WTC11 (cell line): ENCODE data around the gene MRPL33. TPM values are rescaled to one million over a fixed set of nuclear protein-coding genes. Genes with fewer than 3 reads are reported as not detected.

Source experiments
- ATAC-seq: fragments of 200-7000 bp; cut with Tn5 transposase; 2 replicates; pipeline ENCODE4 v1.10.0; 2021; ENCODE audit warnings: mild to moderate bottlenecking, moderate library complexity
- CTCF ChIA-PET: fragments of 300-600 bp; sonication (Branson Sonifier 250); formaldehyde crosslinking; loops from one replicate; lab custom pipeline; 2021; ENCODE audit warnings: antibody characterized with exemption; lab: Charles Lee
- POLR2A ChIA-PET: fragments of 350-600 bp; sonication (Branson Sonifier 250); formaldehyde crosslinking; loops from one replicate; lab custom pipeline; 2021; ENCODE audit warnings: antibody characterized with exemption; lab: Charles Lee
- DNase-seq: peaks from one replicate; pipeline ENCODE4 v3.0.0; 2021; ENCODE audit warnings: low spot score
- H3K27ac Mint-ChIP-seq: 2 replicates; pipeline ENCODE4 v1.8.0; 2021; ENCODE audit warnings: mixed read lengths
- H3K27me3 Mint-ChIP-seq: 2 replicates; pipeline ENCODE4 v1.8.0; 2021; ENCODE audit warnings: low read depth, mild to moderate bottlenecking, moderate library complexity, mixed read lengths
- H3K36me3 Mint-ChIP-seq: 2 replicates; pipeline ENCODE4 v1.8.0; 2021; ENCODE audit warnings: mixed read lengths
- H3K4me1 Mint-ChIP-seq: 2 replicates; pipeline ENCODE4 v1.8.0; 2022; ENCODE audit warnings: mixed read lengths
- H3K4me3 Mint-ChIP-seq: 2 replicates; pipeline ENCODE4 v1.8.0; 2021; ENCODE audit warnings: mild to moderate bottlenecking, moderate library complexity, mixed read lengths
- H3K9me3 Mint-ChIP-seq: 2 replicates; pipeline ENCODE4 v1.8.0; 2021; ENCODE audit warnings: mixed read lengths
- CBFB ChIP-seq: sonication (generic); formaldehyde crosslinking; IDR thresholded peaks from 2 replicates; pipeline ENCODE4 v1.8.1; 2022; ENCODE audit warnings: mild to moderate bottlenecking, low read depth, missing genetic modification reagents
- CREB1 ChIP-seq: sonication (generic); formaldehyde crosslinking; IDR thresholded peaks from 2 replicates; pipeline ENCODE4 v1.8.0; 2023; ENCODE audit warnings: mild to moderate bottlenecking, missing genetic modification reagents
- ESRRA ChIP-seq: sonication (generic); formaldehyde crosslinking; IDR thresholded peaks from 2 replicates; pipeline ENCODE4 v1.8.1; 2022; ENCODE audit warnings: mild to moderate bottlenecking, missing genetic modification reagents, borderline replicate concordance
- ETV6 ChIP-seq: sonication (generic); formaldehyde crosslinking; IDR thresholded peaks from 2 replicates; pipeline ENCODE4 v1.8.1; 2022; ENCODE audit warnings: mild to moderate bottlenecking, missing genetic modification reagents
- FOXP1 ChIP-seq: sonication (generic); formaldehyde crosslinking; IDR thresholded peaks from 2 replicates; pipeline ENCODE4 v1.8.0; 2022; ENCODE audit warnings: missing genetic modification reagents, mild to moderate bottlenecking, moderate library complexity, borderline replicate concordance
- NFE2L1 ChIP-seq: sonication (generic); formaldehyde crosslinking; IDR thresholded peaks from 2 replicates; pipeline ENCODE4 v1.8.1; 2023; ENCODE audit warnings: missing genetic modification reagents
- NR3C1 ChIP-seq: sonication (generic); formaldehyde crosslinking; conservative IDR thresholded peaks from 2 replicates; pipeline ENCODE4 v1.8.1; 2023; ENCODE audit warnings: low read depth, mild to moderate bottlenecking, missing genetic modification reagents
- OVOL2 ChIP-seq: fragments of 250-450 bp; sonication (Bioruptor Pico); IDR thresholded peaks from 2 replicates; pipeline ENCODE4 v1.9.0; 2021; ENCODE audit warnings: mild to moderate bottlenecking, borderline replicate concordance
- SMAD4 ChIP-seq: sonication (generic); formaldehyde crosslinking; IDR thresholded peaks from 2 replicates; pipeline ENCODE4 v1.8.0; 2022; ENCODE audit warnings: mild to moderate bottlenecking, missing genetic modification reagents
- TEAD4 ChIP-seq: sonication (generic); formaldehyde crosslinking; IDR thresholded peaks from 2 replicates; pipeline ENCODE4 v1.8.0; 2022; ENCODE audit warnings: mild to moderate bottlenecking, missing genetic modification reagents
- ZBTB21 ChIP-seq: sonication (generic); formaldehyde crosslinking; IDR thresholded peaks from 2 replicates; pipeline ENCODE4 v1.8.1; 2023; ENCODE audit warnings: mild to moderate bottlenecking, missing genetic modification reagents, borderline replicate concordance
- total RNA-seq: library from RNA; stranded (reverse); gene quantifications from 3 replicates; pipeline ENCODE4 v1.2.3, GENCODE V29; 2021
- TF ChIP-seq, protein P1 (sequence below): fragments of 250-450 bp; sonication (Bioruptor Pico); IDR thresholded peaks from 2 replicates; pipeline ENCODE4 v1.9.0; 2021; ENCODE audit warnings: moderate library complexity, mild to moderate bottlenecking, inconsistent platforms, borderline replicate concordance
- TF ChIP-seq, protein P2 (sequence below): sonication (generic); formaldehyde crosslinking; conservative IDR thresholded peaks from 2 replicates; pipeline ENCODE4 v1.8.1; 2023; ENCODE audit warnings: mild to moderate bottlenecking, low read depth, missing genetic modification reagents, moderate library complexity
- TF ChIP-seq, protein P3 (sequence below): sonication (generic); formaldehyde crosslinking; IDR thresholded peaks from 2 replicates; pipeline ENCODE4 v1.8.1; 2022; ENCODE audit warnings: mild to moderate bottlenecking, missing genetic modification reagents, moderate library complexity, borderline replicate concordance
- TF ChIP-seq, protein P4 (sequence below): sonication (generic); formaldehyde crosslinking; IDR thresholded peaks from 2 replicates; pipeline ENCODE4 v1.8.1; 2022; ENCODE audit warnings: missing genetic modification reagents, borderline replicate concordance

MRPL33 gene
- total RNA-seq, 1 experiment from 2014 or later, result 52.5 TPM

DNA sequence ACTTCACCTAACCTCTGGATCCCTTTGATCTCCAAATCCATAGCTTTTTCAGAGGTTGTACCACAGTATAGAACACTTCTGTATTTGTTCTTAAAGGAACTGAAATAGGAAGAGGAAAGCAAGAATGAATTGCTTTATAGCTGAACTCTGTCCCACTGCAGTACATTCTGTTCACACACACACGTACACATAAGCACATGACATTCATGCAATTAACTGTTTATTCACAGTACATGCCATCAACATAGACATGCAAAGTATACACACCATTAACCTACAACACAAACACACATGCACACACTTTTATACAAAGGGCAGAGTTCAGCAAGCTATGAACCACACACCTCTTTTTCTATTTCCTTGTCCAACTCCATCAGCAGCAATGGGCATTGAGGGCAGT lies 43.2 kb downstream of the MRPL33 start:
- no peak for DNase-seq
- ATAC-seq, result no peak
- H3K27ac Mint-ChIP-seq, result no peak overlapping the region
- no peak overlapping the region for H3K4me3 Mint-ChIP-seq
- ChIA-PET POLR2A (interaction anchor here (0.6 kb wide), 1 partner anchor 736 kb away, joined by 5 read pairs; no protein-coding TSS in a partner anchor), CTCF (no interaction called here)
- no peaks in the 10 kb centered on the region for H3K36me3 Mint-ChIP-seq
- H3K27me3 Mint-ChIP-seq, result no peaks in the 10 kb centered on the region; the same call in none of the 2 replicates
- H3K9me3 Mint-ChIP-seq, result peaks cover 4% of the 10 kb centered on the region
- TF ChIP-seq SMAD4 (CRISPR knock-in tag) (no peak), NR3C1 (CRISPR knock-in tag) (no peak), FOXP1 (CRISPR knock-in tag) (no peak), OVOL2 (no peak), CREB1 (no peak), TEAD4 (no peak), ETV6 (CRISPR knock-in tag) (no peak), ESRRA (CRISPR knock-in tag) (no peak), NFE2L1 (CRISPR knock-in tag) (no peak)
- TF ChIP-seq, protein P1, sequence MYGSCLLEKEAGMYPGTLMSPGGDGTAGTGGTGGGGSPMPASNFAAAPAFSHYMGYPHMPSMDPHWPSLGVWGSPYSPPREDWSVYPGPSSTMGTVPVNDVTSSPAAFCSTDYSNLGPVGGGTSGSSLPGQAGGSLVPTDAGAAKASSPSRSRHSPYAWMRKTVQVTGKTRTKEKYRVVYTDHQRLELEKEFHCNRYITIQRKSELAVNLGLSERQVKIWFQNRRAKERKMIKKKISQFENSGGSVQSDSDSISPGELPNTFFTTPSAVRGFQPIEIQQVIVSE, result no peak
- TF ChIP-seq, protein P2, sequence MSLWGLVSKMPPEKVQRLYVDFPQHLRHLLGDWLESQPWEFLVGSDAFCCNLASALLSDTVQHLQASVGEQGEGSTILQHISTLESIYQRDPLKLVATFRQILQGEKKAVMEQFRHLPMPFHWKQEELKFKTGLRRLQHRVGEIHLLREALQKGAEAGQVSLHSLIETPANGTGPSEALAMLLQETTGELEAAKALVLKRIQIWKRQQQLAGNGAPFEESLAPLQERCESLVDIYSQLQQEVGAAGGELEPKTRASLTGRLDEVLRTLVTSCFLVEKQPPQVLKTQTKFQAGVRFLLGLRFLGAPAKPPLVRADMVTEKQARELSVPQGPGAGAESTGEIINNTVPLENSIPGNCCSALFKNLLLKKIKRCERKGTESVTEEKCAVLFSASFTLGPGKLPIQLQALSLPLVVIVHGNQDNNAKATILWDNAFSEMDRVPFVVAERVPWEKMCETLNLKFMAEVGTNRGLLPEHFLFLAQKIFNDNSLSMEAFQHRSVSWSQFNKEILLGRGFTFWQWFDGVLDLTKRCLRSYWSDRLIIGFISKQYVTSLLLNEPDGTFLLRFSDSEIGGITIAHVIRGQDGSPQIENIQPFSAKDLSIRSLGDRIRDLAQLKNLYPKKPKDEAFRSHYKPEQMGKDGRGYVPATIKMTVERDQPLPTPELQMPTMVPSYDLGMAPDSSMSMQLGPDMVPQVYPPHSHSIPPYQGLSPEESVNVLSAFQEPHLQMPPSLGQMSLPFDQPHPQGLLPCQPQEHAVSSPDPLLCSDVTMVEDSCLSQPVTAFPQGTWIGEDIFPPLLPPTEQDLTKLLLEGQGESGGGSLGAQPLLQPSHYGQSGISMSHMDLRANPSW, result no peak
- TF ChIP-seq, protein P3, sequence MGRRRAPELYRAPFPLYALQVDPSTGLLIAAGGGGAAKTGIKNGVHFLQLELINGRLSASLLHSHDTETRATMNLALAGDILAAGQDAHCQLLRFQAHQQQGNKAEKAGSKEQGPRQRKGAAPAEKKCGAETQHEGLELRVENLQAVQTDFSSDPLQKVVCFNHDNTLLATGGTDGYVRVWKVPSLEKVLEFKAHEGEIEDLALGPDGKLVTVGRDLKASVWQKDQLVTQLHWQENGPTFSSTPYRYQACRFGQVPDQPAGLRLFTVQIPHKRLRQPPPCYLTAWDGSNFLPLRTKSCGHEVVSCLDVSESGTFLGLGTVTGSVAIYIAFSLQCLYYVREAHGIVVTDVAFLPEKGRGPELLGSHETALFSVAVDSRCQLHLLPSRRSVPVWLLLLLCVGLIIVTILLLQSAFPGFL (CRISPR knock-in tag), result no peak
- H3K4me1 Mint-ChIP-seq, result no peaks in the 10 kb centered on the region

DNA sequence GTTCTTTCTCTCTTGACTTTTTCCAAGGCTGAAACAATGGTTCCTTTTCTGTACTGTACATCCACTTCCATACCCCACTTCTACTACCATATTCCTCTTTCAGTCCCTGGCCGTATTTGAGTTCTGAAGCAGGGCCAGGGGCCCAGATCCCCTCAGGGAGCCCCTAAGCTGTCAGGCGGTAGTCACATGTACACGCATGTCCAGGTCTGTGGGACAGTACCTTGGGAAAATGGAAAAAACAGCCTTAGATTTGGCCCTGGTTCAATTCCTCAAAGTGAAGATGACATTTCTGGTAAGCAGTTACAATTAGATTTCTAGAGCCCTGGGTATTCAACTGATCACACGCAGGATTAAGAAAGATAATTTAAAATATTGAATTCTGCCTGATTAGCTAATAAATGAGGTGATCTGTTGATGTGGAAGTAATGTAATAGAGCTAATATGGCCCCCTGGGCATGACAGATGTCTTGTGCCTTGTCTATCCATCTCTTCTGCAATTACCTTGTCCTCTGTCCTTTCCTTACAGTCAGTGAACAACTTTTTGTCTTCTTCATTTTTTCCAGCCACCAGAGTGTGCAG lies 44.4 kb downstream of the MRPL33 start:
- Mint-ChIP-seq H3K4me1 (no peaks in the 10 kb centered on the region), H3K9me3 (peaks cover 4% of the 10 kb centered on the region), H3K27me3 (no peaks in the 10 kb centered on the region; the same call in none of the 2 replicates), H3K36me3 (no peaks in the 10 kb centered on the region), H3K4me3 (no peak overlapping the region), H3K27ac (no peak overlapping the region)
- ChIA-PET CTCF (no interaction called here), POLR2A (no interaction called here)
- DNase-seq (no peak), ATAC-seq (no peak)
- no peak for TF ChIP-seq ETV6 (CRISPR knock-in tag)
- TF ChIP-seq, protein P3 (CRISPR knock-in tag), result no peak
- no peak for TF ChIP-seq CBFB
- TF ChIP-seq ZBTB21 (CRISPR knock-in tag), result no peak
- TF ChIP-seq, protein P1, result no peak
- TF ChIP-seq, protein P4, sequence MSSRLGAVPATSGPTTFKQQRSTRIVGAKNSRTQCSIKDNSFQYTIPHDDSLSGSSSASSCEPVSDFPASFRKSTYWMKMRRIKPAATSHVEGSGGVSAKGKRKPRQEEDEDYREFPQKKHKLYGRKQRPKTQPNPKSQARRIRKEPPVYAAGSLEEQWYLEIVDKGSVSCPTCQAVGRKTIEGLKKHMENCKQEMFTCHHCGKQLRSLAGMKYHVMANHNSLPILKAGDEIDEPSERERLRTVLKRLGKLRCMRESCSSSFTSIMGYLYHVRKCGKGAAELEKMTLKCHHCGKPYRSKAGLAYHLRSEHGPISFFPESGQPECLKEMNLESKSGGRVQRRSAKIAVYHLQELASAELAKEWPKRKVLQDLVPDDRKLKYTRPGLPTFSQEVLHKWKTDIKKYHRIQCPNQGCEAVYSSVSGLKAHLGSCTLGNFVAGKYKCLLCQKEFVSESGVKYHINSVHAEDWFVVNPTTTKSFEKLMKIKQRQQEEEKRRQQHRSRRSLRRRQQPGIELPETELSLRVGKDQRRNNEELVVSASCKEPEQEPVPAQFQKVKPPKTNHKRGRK (CRISPR knock-in tag), result no peak
